WTC11 (cell line): ENCODE results near the gene KCMF1.

Source experiments
- CBFB ChIP-seq: sonication (generic); formaldehyde crosslinking; IDR thresholded peaks from 2 replicates; pipeline ENCODE4 v1.8.1; 2022; ENCODE audit warnings: mild to moderate bottlenecking, low read depth, missing genetic modification reagents
- CREB1 ChIP-seq: sonication (generic); formaldehyde crosslinking; IDR thresholded peaks from 2 replicates; pipeline ENCODE4 v1.8.0; 2023; ENCODE audit warnings: mild to moderate bottlenecking, missing genetic modification reagents
- CTCF ChIP-seq: fragments of 200-600 bp; IDR thresholded peaks from 2 replicates; pipeline ENCODE4 v1.8.0; 2022; ENCODE audit warnings: antibody characterized with exemption
- ETV6 ChIP-seq: sonication (generic); formaldehyde crosslinking; IDR thresholded peaks from 2 replicates; pipeline ENCODE4 v1.8.1; 2022; ENCODE audit warnings: mild to moderate bottlenecking, missing genetic modification reagents
- FOXK1 ChIP-seq: sonication (generic); formaldehyde crosslinking; IDR thresholded peaks from 2 replicates; pipeline ENCODE4 v1.8.0; 2022; ENCODE audit warnings: mild to moderate bottlenecking, moderate library complexity, missing genetic modification reagents
- MAX ChIP-seq: sonication (generic); formaldehyde crosslinking; IDR thresholded peaks from 2 replicates; pipeline ENCODE4 v1.8.0; 2022; ENCODE audit warnings: mild to moderate bottlenecking, missing genetic modification reagents
- MYBL2 ChIP-seq: sonication (generic); formaldehyde crosslinking; IDR thresholded peaks from 2 replicates; pipeline ENCODE4 v1.8.1; 2023; ENCODE audit warnings: mild to moderate bottlenecking, moderate library complexity, missing genetic modification reagents
- NFYB ChIP-seq: sonication (generic); formaldehyde crosslinking; conservative IDR thresholded peaks from 2 replicates; pipeline ENCODE4 v1.8.0; 2022; ENCODE audit warnings: low read depth, missing genetic modification reagents
- NR2C2 ChIP-seq: sonication (generic); formaldehyde crosslinking; IDR thresholded peaks from 2 replicates; pipeline ENCODE4 v1.8.0; 2022; ENCODE audit warnings: mild to moderate bottlenecking, missing genetic modification reagents
- RELA ChIP-seq: sonication (generic); formaldehyde crosslinking; IDR thresholded peaks from 2 replicates; pipeline ENCODE4 v1.8.1; 2022; ENCODE audit warnings: missing genetic modification reagents, mild to moderate bottlenecking, borderline replicate concordance
- SMAD3 ChIP-seq: sonication (generic); formaldehyde crosslinking; IDR thresholded peaks from 2 replicates; pipeline ENCODE4 v1.8.0; 2022; ENCODE audit warnings: missing genetic modification reagents, mild to moderate bottlenecking, borderline replicate concordance
- ZMAT4 ChIP-seq: fragments of 250-450 bp; sonication (Bioruptor Pico); IDR thresholded peaks from 2 replicates; pipeline ENCODE4 v1.9.0; 2021; ENCODE audit warnings: mild to moderate bottlenecking
- ZNF423 ChIP-seq: fragments of 250-450 bp; sonication (Bioruptor Pico); IDR thresholded peaks from 2 replicates; pipeline ENCODE4 v2.1.2; 2022; ENCODE audit warnings: mild to moderate bottlenecking, moderate library complexity
- TF ChIP-seq, protein P1 (sequence below): sonication (generic); formaldehyde crosslinking; IDR thresholded peaks from 2 replicates; pipeline ENCODE4 v1.8.1; 2022; ENCODE audit warnings: low read depth, missing genetic modification reagents, borderline replicate concordance

GRCh38 chr2:85016446-85016845, 45.5 kb downstream of the KCMF1 start:
- TF ChIP-seq SMAD3 (CRISPR knock-in tag) (no peak), CREB1 (CRISPR knock-in tag) (no peak), RELA (CRISPR knock-in tag) (no peak), FOXK1 (CRISPR knock-in tag) (no peak), MAX (no peak), CTCF (no peak), CBFB (CRISPR knock-in tag) (no peak), ZNF423 (no peak), NR2C2 (CRISPR knock-in tag) (no peak), ZMAT4 (CRISPR knock-in tag) (no peak), NFYB (no peak), MYBL2 (CRISPR knock-in tag) (no peak), ETV6 (no peak)
- TF ChIP-seq, protein P1, sequence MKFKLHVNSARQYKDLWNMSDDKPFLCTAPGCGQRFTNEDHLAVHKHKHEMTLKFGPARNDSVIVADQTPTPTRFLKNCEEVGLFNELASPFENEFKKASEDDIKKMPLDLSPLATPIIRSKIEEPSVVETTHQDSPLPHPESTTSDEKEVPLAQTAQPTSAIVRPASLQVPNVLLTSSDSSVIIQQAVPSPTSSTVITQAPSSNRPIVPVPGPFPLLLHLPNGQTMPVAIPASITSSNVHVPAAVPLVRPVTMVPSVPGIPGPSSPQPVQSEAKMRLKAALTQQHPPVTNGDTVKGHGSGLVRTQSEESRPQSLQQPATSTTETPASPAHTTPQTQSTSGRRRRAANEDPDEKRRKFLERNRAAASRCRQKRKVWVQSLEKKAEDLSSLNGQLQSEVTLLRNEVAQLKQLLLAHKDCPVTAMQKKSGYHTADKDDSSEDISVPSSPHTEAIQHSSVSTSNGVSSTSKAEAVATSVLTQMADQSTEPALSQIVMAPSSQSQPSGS (CRISPR knock-in tag): no peak
